ENCODE measurements around the gene GPR143.

The GPR143 gene

GRCh38 chrX:9745417-9746115 lies 20.1 kb downstream of the GPR143 start:
- H3K9me3 ChIP-seq (ENCODE audit: control insufficient read depth, low read length), result no peaks in the 10 kb centered on the region
- no peaks in the 10 kb centered on the region for H3K4me1 ChIP-seq (ENCODE audit: control insufficient read depth, insufficient read depth, low read length, poor library complexity, severe bottlenecking)
- H3K27me3 ChIP-seq (replicated peaks; ENCODE audit: control insufficient read depth, insufficient read depth, low read length, poor library complexity, severe bottlenecking), result no peaks in the 10 kb centered on the region
- no peak overlapping the region for H3K4me3 ChIP-seq (ENCODE audit: insufficient read depth, low read depth, low read length, poor library complexity, severe bottlenecking)
- H3K27ac ChIP-seq (ENCODE audit: insufficient read depth, low read length, poor library complexity, severe bottlenecking), result no peak overlapping the region
- no peak for DNase-seq
- no peaks in the 10 kb centered on the region for H3K36me3 ChIP-seq (ENCODE audit: control insufficient read depth, insufficient read depth, low read length)

GRCh38 chrX:9739130-9739529 lies 26.5 kb downstream of the GPR143 start:
- Histone ChIP-seq H3K27ac (ENCODE audit: insufficient read depth, low read length, poor library complexity, severe bottlenecking) (no peak overlapping the region), H3K4me3 (ENCODE audit: insufficient read depth, low read depth, low read length, poor library complexity, severe bottlenecking) (no peak overlapping the region), H3K9me3 (ENCODE audit: control insufficient read depth, low read length) (no peaks in the 10 kb centered on the region), H3K36me3 (ENCODE audit: control insufficient read depth, insufficient read depth, low read length) (no peaks in the 10 kb centered on the region), H3K4me1 (ENCODE audit: control insufficient read depth, insufficient read depth, low read length, poor library complexity, severe bottlenecking) (no peaks in the 10 kb centered on the region), H3K27me3 (replicated peaks; ENCODE audit: control insufficient read depth, insufficient read depth, low read length, poor library complexity, severe bottlenecking) (no peaks in the 10 kb centered on the region)
- no peak for DNase-seq

GRCh38 chrX:9738151-9738550 lies 27.5 kb downstream of the GPR143 start:
- Histone ChIP-seq H3K4me3 (ENCODE audit: insufficient read depth, low read depth, low read length, poor library complexity, severe bottlenecking) (no peak overlapping the region), H3K27ac (ENCODE audit: insufficient read depth, low read length, poor library complexity, severe bottlenecking) (no peak overlapping the region), H3K27me3 (replicated peaks; ENCODE audit: control insufficient read depth, insufficient read depth, low read length, poor library complexity, severe bottlenecking) (no peaks in the 10 kb centered on the region), H3K9me3 (ENCODE audit: control insufficient read depth, low read length) (no peaks in the 10 kb centered on the region), H3K4me1 (ENCODE audit: control insufficient read depth, insufficient read depth, low read length, poor library complexity, severe bottlenecking) (no peaks in the 10 kb centered on the region), H3K36me3 (ENCODE audit: control insufficient read depth, insufficient read depth, low read length) (no peaks in the 10 kb centered on the region)
- no peak for DNase-seq

GRCh38 chrX:9737363-9737762 lies 28.3 kb downstream of the GPR143 start:
- H3K36me3 ChIP-seq (ENCODE audit: control insufficient read depth, insufficient read depth, low read length), result no peaks in the 10 kb centered on the region
- no peak overlapping the region for H3K27ac ChIP-seq (ENCODE audit: insufficient read depth, low read length, poor library complexity, severe bottlenecking)
- no peak for DNase-seq
- no peaks in the 10 kb centered on the region for H3K27me3 ChIP-seq (replicated peaks; ENCODE audit: control insufficient read depth, insufficient read depth, low read length, poor library complexity, severe bottlenecking)
- H3K4me1 ChIP-seq (ENCODE audit: control insufficient read depth, insufficient read depth, low read length, poor library complexity, severe bottlenecking), result no peaks in the 10 kb centered on the region
- H3K9me3 ChIP-seq (ENCODE audit: control insufficient read depth, low read length), result no peaks in the 10 kb centered on the region
- H3K4me3 ChIP-seq (ENCODE audit: insufficient read depth, low read depth, low read length, poor library complexity, severe bottlenecking), result no peak overlapping the region

- no peak overlapping the region for H3K27ac ChIP-seq (ENCODE audit: insufficient read depth, low read length, poor library complexity, severe bottlenecking)
- DNase-seq, result no peak
These were observed 34.9 kb downstream of the GPR143 start for GRCh38 chrX:9730752-9731151.

GRCh38 chrX:9730078-9730477 lies 35.6 kb downstream of the GPR143 start:
- Histone ChIP-seq H3K4me1 (ENCODE audit: control insufficient read depth, insufficient read depth, low read length, poor library complexity, severe bottlenecking) (no peaks in the 10 kb centered on the region), H3K4me3 (ENCODE audit: insufficient read depth, low read depth, low read length, poor library complexity, severe bottlenecking) (no peak overlapping the region), H3K9me3 (ENCODE audit: control insufficient read depth, low read length) (no peaks in the 10 kb centered on the region), H3K27me3 (replicated peaks; ENCODE audit: control insufficient read depth, insufficient read depth, low read length, poor library complexity, severe bottlenecking) (no peaks in the 10 kb centered on the region), H3K27ac (ENCODE audit: insufficient read depth, low read length, poor library complexity, severe bottlenecking) (no peak overlapping the region), H3K36me3 (ENCODE audit: control insufficient read depth, insufficient read depth, low read length) (no peaks in the 10 kb centered on the region)
- no peak for DNase-seq

More at GRCh38 chrX:9730752-9731151, 34.9 kb downstream of the GPR143 start:
- Histone ChIP-seq H3K4me1 (ENCODE audit: control insufficient read depth, insufficient read depth, low read length, poor library complexity, severe bottlenecking) (no peaks in the 10 kb centered on the region), H3K27me3 (replicated peaks; ENCODE audit: control insufficient read depth, insufficient read depth, low read length, poor library complexity, severe bottlenecking) (no peaks in the 10 kb centered on the region), H3K9me3 (ENCODE audit: control insufficient read depth, low read length) (no peaks in the 10 kb centered on the region), H3K36me3 (ENCODE audit: control insufficient read depth, insufficient read depth, low read length) (no peaks in the 10 kb centered on the region), H3K4me3 (ENCODE audit: insufficient read depth, low read depth, low read length, poor library complexity, severe bottlenecking) (no peak overlapping the region)

GRCh38 chrX:9729171-9729885 lies 36.3 kb downstream of the GPR143 start:
- Histone ChIP-seq H3K36me3 (ENCODE audit: control insufficient read depth, insufficient read depth, low read length) (no peaks in the 10 kb centered on the region), H3K4me3 (ENCODE audit: insufficient read depth, low read depth, low read length, poor library complexity, severe bottlenecking) (no peak overlapping the region), H3K27ac (ENCODE audit: insufficient read depth, low read length, poor library complexity, severe bottlenecking) (no peak overlapping the region), H3K4me1 (ENCODE audit: control insufficient read depth, insufficient read depth, low read length, poor library complexity, severe bottlenecking) (no peaks in the 10 kb centered on the region), H3K9me3 (ENCODE audit: control insufficient read depth, low read length) (no peaks in the 10 kb centered on the region), H3K27me3 (replicated peaks; ENCODE audit: control insufficient read depth, insufficient read depth, low read length, poor library complexity, severe bottlenecking) (no peaks in the 10 kb centered on the region)
- DNase-seq, result no peak

- H3K4me3 ChIP-seq (ENCODE audit: insufficient read depth, low read depth, low read length, poor library complexity, severe bottlenecking), result no peak overlapping the region
- no peaks in the 10 kb centered on the region for H3K9me3 ChIP-seq (ENCODE audit: control insufficient read depth, low read length)
- H3K27ac ChIP-seq (ENCODE audit: insufficient read depth, low read length, poor library complexity, severe bottlenecking), result no peak overlapping the region
- H3K4me1 ChIP-seq (ENCODE audit: control insufficient read depth, insufficient read depth, low read length, poor library complexity, severe bottlenecking), result no peaks in the 10 kb centered on the region
- no peaks in the 10 kb centered on the region for H3K36me3 ChIP-seq (ENCODE audit: control insufficient read depth, insufficient read depth, low read length)
- H3K27me3 ChIP-seq (replicated peaks; ENCODE audit: control insufficient read depth, insufficient read depth, low read length, poor library complexity, severe bottlenecking), result no peaks in the 10 kb centered on the region
- no peak for DNase-seq
These were observed 37.4 kb downstream of the GPR143 start for GRCh38 chrX:9728261-9728660.

- Histone ChIP-seq H3K27me3 (replicated peaks; ENCODE audit: control insufficient read depth, insufficient read depth, low read length, poor library complexity, severe bottlenecking) (no peaks in the 10 kb centered on the region), H3K4me1 (ENCODE audit: control insufficient read depth, insufficient read depth, low read length, poor library complexity, severe bottlenecking) (no peaks in the 10 kb centered on the region), H3K27ac (ENCODE audit: insufficient read depth, low read length, poor library complexity, severe bottlenecking) (no peak overlapping the region), H3K9me3 (ENCODE audit: control insufficient read depth, low read length) (peaks cover 8% of the 10 kb centered on the region), H3K36me3 (ENCODE audit: control insufficient read depth, insufficient read depth, low read length) (no peaks in the 10 kb centered on the region), H3K4me3 (ENCODE audit: insufficient read depth, low read depth, low read length, poor library complexity, severe bottlenecking) (no peak overlapping the region)
- no peak for DNase-seq
These were observed 40.9 kb downstream of the GPR143 start for GRCh38 chrX:9724711-9725110.

GRCh38 chrX:9717376-9717775 lies 48.3 kb downstream of the GPR143 start:
- H3K27ac ChIP-seq (ENCODE audit: insufficient read depth, low read length, poor library complexity, severe bottlenecking), result no peak overlapping the region
- DNase-seq, result no peak
- H3K9me3 ChIP-seq (ENCODE audit: control insufficient read depth, low read length), result peaks cover under 1% of the 10 kb centered on the region
- no peak overlapping the region for H3K4me3 ChIP-seq (ENCODE audit: insufficient read depth, low read depth, low read length, poor library complexity, severe bottlenecking)
- no peaks in the 10 kb centered on the region for H3K27me3 ChIP-seq (replicated peaks; ENCODE audit: control insufficient read depth, insufficient read depth, low read length, poor library complexity, severe bottlenecking)
- H3K4me1 ChIP-seq (ENCODE audit: control insufficient read depth, insufficient read depth, low read length, poor library complexity, severe bottlenecking), result no peaks in the 10 kb centered on the region
- peaks cover 22% of the 10 kb centered on the region for H3K36me3 ChIP-seq (ENCODE audit: control insufficient read depth, insufficient read depth, low read length)

All from effector memory CD4-positive, alpha-beta T cell (primary cell).